NCI-H187 (cell line): Measurements from ENCODE around the gene GJB6.

Experiments used
- DNase-seq, 2 experiments: peaks; one replicate each; lab custom pipeline; 2025; lab: John Stamatoyannopoulos, UW

GJB6 gene

GRCh38 chr13:20186771-20187170 is 45.3 kb downstream of the GJB6 start:
- no peak for DNase-seq

GRCh38 chr13:20185366-20186056 is 46.6 kb downstream of the GJB6 start:
- no peak for DNase-seq

- peak in 1 of 2 experiments; percentile 16 for DNase-seq
Measured at GRCh38 chr13:20182231-20182846, 49.8 kb downstream of the GJB6 start.

DNA sequence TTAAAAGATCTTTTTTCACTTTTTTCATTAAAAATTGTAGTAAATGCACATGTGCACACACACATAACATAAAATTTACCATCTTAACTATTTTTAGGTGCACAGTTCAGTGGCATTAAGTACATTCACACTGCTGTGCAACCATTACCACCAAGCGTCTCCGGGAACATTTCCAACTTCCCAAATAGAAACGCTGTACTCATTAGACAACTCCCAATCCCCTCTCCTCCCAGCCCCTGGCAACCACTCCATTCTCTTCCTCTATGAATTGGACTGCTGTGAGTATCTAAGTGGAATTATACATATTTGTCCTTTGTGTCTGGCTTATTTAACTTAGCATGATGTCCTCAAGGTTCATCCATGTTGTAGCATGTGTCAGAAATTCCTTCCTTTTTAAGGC is 50.9 kb downstream of the GJB6 start:
- DNase-seq, result no peak

DNA sequence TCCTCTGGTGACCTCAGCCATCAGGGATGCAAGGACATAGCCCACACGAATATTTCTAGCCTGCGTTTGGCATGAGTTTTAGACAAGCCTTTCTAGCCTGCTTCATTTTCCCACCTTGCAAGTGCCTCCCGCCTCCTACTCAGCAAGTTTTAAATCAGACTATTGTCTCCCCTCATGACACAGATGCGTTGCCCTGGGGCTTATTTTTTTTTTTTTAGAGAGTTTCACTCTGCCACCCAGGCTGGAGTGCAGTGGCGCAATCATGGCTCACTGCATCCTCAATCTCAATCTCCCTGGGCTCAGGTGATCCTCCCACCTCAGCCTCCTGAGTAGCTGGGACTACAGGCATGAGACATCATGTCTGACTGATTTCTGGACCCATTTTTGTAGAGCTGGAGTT is 54.0 kb downstream of the GJB6 start:
- DNase-seq, result no peak

DNA sequence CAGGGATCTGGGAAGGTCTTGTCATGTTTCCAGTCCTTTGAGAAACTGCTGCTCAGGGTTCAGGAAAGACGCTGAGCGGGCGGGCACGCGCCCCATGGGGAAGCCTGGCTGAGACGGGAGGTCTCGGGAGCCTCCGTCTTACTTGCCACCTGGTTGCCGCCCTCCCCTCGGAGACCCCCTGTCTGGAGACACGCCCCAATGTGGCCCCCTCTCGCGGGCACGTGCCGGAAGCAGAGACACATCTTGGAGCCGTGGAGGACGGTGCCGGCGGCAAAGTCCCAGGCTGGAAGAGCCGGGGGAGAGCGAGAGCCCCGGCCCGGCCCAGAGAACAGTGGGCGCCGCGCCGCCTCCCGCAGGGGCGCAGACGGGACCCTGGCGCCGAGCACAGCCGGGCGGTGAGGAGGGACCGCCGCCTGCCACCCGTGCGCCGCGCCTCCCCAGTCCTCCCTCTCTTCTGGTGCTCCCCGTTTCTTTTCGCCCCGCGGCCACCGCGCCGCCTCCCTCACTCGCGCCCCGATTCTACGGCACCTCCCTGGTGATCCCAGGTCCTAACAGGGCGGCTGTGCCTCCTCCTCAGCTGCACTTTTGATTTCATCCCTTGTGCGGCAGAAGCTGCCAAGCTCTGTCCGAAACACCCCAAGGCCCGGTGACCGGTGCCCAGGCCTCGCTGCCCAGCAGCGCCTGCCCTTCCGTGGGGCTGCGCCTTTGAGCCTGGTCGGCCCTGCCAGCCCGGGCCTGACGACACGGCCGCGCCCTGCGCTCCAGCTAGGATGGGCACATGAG is 54.9 kb downstream of the GJB6 start:
- no peak for DNase-seq

- no peak for DNase-seq
Measured at GRCh38 chr13:20175907-20176652, 56.0 kb downstream of the GJB6 start.

- DNase-seq, result no peak
Measured at GRCh38 chr13:20175406-20175794, 56.7 kb downstream of the GJB6 start.

- no peak for DNase-seq
Measured at GRCh38 chr13:20174656-20175405, 57.3 kb downstream of the GJB6 start.

- DNase-seq, result no peak
Measured at GRCh38 chr13:20173116-20173746, 58.9 kb downstream of the GJB6 start.
